HG03442 (cell line): ENCODE results near the gene SLC38A2.

ENCODE experiments used
- ATAC-seq: cut with Tn5 transposase; IDR thresholded peaks from one replicate; pipeline ENCODE4 v1.9.1; 2021; ENCODE audit warnings: mild to moderate bottlenecking, moderate library complexity; ENCODE audit not compliant: unreplicated experiment

The SLC38A2 gene

DNA sequence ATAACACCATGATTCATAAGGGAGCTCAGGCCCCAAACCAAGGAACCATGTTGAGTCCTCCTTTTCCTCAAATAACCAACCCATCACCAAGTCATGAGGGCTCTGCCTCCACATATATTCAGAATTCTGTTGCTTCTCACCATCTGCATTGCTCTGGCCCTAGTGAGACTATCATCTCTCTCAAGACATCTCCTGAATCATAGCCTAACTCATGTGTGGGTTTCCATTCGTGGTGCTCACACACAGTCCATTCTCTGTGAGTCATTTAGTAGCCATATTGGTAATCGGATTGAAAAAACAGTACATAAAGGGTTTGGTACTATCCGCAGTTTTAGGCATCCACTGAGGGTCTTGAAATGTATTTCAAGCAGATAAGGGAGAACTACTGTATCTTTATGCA, 5.1 kb upstream of the SLC38A2 start:
- no peak for ATAC-seq

DNA sequence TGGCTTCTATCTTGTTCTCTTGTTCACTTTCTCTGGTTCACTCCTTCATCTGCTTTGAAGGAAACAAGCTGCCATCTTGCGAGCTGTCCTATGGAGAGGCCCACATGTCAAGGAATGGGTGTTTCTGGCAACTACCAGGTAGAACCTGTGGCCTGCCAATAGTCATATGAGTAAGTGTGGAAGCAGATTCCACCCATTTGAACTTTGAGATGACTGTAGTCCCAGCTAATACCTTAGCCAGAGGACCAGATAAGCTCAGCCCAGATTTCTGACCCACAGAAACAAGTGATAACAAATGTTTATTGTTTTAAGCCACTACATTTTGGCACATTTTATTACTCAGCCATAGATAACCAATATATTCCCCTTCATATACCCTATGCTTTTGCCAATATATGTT, 4.0 kb upstream of the SLC38A2 start:
- ATAC-seq = no peak

DNA sequence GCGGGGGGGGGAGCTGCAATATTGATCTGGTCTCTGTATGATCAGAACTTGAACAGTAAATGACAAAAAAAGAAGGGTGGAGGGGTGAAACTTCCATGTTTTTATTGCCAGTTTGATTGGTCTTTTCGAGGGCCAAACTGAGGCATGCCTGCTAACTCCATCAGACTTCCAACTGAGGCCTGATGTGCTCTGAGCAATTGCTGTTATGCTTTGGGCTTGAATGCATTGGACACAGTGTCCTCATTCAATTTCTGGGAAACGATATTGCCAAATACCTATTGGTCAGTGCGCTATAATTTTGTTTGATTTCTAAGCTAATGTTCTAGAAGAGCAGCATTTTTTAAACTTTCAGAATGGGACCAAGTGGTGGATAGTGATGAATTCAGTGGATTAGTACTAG, 2.1 kb upstream of the SLC38A2 start:
- ATAC-seq = no peak

DNA sequence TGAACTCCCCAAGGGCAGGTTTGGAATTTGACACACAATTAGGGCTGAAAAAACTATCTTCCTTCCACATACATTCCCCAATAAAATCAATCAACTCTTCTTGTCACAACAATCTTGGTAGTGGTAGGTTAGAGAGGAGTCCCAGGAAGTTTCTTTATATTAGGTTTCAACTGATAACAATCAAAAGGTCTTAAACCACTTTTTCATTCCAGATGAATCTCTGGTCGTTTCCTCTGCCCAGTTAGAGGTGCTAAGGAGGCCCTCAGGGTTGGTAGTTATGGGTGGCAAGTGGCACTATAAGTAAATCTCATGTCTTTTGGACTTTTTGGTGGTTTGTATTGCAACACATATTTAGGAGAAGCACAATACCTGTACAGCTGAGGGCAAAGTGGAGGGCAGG, 1.7 kb upstream of the SLC38A2 start:
- no peak for ATAC-seq

DNA sequence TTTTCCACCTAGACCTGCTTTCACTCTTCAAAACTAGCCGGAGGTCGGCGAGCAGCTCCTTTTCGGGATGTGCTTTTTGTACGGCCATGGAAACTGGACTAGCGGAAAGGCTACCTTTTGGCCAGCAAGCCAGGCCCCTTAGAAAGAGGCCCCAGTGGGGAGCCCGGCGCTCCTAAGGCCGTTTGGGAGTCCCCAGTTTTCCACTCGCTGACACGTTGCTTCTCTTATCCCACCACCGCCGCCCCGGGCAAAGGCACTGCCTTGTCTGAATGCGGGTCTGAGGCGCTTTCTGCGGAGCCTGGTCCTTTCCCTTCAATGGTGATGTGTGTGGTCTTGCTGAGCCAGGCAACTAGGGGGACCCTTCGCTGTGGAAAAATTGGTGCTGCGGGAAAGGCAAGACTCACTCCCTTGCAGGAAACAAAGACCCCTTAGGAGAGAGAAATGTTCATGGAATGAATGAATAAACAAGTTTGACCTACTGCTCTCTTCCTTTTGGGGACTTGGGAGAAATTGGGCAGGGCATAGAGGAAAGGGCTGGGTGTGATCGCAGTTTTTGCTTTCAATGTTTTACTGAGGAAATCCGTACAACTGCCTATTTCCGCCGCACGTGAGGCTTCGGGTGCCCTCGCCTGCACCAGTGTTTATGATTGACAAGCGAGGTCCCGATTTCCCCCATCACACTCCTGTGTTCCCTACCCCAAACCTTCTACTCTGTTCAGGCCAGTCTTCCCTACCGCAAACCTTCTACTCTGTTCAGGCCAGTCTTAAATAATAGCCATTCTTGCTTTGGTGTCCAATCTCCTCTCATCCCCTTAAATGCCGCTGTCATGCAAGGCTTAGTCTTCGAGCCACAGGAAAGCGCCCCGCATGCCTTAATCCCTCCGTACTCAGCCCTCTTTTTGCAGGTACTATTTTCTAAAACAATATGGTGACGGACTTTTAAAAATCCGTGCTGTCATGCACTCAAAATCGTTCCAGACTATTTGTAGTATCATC, 1.0 kb upstream of the SLC38A2 start:
- ATAC-seq = no peak

DNA sequence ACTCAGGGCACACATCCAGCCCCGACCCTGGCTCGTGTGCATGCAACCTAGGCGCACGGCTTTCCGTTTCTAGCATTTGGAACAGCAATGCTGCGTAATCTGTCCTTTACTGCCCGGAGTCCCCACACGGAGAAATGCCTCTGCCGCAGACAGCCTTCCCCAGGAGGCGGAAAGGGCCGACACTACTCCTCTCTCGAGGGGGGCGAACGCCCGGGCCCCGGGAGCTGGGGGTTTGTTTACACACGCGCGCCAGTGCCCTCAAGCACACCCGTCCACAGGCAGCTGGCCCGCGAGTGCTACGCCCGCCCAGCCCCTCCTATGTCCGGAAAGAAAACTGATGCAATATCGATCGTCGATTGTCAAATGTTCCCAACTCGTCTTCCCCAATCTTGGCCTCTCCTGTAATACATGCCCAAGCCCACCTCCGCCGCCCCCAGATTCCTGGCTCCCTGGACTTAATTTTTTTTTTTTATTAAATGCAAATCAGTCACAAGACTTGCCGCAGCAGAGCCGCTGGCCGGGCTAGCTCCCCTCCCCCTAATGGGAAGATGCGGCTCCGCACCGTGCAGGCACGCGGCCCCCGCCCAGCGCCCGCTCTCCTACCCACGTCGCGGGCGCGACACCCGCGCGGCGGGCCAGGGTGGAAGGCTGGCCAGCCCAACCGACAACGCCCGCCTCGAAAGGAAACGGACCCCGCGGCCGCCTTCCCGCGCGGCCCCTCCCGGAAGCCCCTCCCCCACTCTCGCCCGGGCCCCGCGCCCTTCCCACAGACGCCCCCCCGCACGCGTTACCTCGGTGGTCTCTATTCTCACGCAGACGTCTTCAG, 642 bp downstream of the SLC38A2 start:
- peak; percentile 7 for ATAC-seq

DNA sequence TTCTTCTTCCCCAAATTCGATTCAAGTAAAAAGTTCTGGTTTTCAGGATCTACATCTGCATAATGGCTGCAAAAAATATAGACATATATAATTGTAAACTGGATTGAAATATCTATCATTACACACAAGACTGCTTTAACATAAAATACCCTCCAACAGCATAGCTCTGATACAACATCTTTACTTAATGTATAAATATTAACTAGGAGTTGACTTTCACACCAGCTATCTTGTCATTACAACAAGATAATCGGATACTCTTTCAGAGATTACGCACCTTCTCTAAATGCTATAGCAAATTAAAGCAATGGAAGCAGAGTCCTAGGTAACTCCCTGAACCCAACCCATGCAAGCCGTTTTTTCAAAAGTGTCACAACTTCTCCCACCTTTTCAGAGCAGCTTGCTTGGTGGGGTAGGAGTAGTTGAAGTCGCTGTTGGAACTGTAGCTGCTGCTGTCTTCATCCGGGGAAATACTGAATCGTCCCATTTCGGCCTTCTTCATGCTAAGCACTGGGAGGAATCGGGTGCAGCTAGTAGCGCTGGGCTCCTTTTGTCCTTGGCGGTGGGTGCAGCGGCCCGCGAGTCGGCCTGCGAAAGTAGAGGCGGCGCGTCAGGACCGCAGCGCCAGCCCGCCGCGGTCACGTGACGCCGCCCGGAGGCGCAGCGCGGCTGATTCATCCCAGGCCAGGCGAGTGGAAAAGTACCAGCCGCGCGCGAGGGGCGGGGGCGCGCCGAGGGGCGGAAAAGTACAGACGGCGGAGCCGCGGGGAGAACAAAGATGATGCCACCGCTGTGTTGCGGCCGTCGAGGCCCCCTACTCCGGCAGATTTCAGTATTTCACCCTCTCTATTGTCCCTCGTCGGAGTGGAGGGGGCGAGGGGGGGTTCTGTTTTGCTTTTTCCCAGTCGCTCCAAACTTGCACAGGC, 1.5 kb downstream of the SLC38A2 start:
- peak; percentile 52 for ATAC-seq

DNA sequence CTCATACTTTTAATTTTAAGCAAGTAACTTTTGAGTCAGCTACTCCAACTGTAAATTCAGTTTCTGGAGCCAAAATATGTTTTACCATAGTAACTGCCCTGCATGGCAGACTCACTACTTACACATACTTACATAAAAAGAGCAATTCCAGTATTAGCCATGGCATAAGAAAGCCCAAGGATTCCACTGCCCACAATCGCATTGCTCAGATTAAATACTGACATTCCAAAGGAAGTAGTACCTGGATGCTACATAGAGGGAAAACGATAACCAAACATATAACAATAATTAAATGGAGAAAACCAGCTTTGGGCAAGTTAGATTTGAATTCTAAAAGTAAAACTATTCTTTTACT, 2.2 kb downstream of the SLC38A2 start:
- ATAC-seq = no peak

DNA sequence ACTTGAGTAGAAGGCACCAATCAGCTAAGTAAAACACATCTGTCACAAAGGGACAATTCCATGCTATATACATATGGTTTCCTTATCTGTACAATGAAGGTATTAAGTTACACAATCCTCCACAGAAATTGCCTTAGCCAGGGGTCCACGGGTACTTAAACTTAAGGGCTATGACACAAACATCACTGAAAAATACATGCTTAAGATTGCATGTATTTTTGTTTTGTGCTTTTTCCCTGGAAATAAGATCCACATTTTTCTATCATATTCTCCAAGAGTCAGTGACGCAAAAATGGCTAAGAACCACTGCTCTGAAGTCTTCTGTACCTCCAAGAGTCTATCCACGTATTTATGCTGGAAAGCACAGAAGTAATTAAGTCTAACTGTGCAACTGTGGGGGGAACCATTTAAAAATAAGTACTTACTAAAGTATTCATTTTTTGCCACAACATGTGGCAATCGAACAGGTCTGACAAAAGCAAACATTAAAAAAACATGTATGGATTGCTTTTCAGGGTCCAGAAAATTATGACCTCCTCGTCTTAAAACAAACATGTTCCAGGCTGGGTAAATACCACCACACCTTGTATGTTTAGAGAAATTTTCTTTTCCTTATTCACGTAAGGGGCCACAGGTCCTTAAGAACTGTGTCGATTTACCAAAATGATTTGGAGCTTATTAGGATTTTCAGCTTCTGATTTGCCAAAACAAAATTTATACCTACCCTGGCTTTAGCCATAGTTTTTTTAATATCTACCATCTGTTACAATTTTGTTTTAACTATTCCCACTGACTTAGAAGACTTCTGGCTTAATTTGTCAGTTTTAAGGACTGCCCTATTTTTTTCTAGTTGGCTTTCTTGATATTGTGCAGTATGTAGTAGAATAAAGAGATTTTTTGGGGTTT, 2.8 kb downstream of the SLC38A2 start:
- ATAC-seq = no peak

DNA sequence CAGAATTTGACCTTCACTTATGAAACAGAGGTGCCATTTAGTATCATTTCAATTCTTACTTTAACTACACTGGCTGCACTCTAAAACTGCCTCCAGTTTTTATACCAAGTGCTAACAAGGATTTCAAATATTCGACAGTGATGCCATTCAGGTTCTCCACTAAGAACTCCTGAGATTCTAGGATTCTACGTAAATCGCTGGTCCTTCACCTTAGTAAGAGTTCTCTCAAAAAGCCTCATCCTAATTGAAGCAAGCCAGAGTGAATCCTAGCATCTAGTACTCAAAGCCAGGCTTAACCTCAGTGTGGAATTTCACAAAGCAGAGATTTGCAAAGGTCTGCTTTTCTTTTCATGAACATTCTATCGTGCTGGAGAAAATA, 3.5 kb downstream of the SLC38A2 start:
- no peak for ATAC-seq

DNA sequence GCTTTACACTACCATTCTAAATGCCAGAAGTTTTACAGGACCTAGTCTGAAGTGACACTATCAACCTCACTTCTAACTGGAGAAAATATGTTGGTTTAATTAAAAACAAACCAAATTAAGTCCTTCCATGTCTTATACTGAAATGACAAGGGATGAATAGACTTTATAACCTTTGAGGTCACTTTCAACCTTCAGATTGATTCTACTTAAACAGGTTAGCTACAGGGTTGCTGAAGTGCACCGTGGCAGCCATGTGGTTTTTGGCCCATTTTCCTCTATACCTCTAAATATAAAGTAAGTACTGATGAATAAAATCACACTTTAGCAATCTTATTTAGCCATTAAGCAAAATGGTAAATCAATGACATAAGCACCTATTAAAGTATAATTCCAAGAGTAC, 3.9 kb downstream of the SLC38A2 start:
- ATAC-seq = no peak

DNA sequence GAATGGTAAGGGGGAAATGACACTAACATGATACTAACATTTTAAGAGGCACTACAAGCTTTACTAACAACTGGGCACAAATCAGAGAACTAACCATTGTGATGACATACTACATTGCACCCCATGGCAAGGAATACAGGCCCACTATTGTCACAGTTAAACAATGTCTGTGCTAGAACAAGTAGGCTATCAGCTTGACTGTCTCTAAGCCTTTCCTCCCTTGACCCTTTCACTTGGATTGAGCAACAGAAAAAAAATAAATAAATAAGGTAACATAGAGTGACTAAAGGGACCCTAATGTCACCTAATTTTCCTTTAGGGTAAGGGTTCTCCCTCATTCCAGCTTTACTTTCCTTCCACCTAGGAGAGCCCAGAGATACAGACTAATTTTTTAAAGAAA, 4.4 kb downstream of the SLC38A2 start:
- no peak for ATAC-seq

DNA sequence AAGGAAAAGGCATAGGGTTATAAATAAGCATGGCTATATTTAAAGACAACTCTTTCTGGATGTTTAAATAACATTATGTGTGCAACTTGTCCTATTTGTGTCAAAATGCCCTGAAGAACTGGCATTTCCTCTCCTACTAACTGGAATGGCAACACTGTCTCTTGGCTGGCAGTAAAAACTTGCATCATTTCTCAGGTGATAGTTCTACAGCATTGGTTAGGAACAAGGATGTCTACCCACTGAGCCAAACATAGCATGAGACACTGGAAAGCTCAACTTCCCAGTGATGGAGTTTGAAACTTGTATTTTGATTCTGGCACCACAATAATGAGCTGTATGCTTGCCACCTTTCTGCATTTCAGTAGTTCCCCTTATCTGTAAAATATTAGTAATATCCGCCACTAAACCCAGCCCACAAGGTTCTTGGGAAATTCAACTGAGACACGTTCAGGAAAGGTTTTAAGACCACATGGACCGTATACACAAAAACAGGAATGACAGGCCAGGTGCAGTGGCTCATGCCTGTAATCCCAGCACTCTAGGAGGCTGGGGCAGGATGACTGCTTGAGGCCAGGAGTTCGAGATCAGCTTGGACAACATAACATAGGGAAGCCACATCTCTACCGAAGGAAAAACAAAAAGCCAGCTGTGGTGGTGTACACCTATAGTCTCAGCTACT, 5.1 kb downstream of the SLC38A2 start:
- ATAC-seq = no peak

DNA sequence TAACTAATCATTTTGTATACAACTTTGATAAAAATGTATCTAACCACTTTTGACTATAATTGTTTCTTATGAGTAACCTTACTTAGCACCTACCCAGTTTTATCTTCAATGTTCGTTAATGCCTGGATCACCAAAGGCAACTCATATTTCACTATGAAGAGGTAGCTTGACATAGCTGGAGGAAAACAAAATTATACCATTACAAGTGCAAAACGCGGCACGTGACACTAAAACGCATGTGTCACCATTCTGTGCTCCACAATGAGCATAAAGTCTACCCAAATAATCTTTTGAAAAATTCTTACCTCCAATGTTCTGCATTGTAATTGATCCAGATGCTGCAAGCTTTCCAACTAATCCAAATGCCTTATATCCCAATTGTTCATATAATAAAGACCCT, 5.8 kb downstream of the SLC38A2 start:
- no peak for ATAC-seq

DNA sequence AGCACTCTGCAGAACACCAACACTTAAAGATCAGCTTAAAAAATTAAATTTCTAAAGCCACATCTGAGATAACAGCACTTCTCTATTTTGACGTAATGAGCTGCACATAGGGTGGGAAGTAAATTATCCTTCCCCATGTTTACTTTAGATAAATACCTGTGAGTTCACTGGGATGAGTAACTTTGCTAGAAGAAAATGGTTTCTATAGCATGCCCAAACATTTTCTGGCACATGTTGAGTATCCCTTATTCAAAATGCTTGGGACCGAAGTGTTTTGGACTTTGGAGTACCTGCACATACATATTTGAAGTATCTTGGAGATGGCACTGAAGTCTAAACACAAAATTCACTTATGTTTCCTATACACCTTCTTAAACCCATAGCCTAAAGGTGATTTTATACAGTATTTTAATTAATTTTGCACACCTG, 6.6 kb downstream of the SLC38A2 start:
- ATAC-seq = no peak

DNA sequence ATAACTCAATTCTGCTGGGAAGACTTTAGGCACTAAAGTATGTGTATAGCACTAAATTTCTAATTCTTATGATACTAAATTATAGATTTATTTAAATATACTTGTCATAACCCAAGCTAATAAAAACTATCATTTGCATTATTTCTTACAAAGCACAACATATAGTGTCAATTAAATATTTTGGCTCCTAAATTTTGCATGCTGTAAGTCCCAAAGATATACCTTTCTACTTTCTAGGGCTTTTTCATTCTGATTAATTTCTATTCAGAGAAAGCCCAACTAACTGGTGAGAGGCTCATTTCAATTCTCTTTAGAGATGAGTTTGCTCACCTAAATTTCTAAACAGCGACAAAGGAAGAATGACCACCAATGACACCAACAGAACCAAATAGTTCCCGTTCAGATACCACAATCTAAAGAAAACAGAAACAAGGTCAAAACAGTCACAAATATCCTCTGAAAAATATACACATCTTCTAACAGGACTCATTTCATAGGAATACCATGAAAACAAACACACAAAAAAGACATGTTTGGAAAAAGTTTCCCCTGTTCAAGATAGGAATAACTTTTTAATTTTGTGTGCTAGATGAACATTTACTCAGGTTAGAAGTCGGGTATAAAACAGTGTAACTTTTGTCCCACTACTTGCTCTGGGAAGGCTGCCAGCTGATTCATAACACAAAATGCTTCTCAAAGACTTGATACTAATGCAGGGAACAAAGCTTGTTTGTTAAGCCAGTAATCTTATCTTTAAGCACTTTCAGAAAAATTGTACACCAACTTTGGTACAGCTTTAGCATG, 7.6 kb downstream of the SLC38A2 start:
- no peak for ATAC-seq

DNA sequence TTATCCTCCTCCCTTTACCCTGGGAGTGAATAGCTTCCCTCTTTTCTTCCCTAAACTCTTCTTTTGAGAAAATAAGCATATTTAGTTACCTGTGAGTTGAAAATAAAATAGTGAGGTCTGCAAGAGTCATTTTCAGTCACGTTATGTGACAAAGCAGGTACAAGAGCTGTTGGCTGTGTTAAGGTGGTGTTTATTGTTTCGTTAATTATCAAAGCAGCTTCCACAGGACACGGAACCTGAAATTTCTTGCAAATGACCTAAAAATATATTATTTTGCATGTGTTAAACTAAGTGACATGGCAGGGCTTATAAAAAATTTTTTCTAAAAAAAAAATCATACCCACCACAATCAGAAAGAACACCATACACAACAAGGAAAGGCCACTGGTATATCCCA, 8.3 kb downstream of the SLC38A2 start:
- no peak for ATAC-seq

DNA sequence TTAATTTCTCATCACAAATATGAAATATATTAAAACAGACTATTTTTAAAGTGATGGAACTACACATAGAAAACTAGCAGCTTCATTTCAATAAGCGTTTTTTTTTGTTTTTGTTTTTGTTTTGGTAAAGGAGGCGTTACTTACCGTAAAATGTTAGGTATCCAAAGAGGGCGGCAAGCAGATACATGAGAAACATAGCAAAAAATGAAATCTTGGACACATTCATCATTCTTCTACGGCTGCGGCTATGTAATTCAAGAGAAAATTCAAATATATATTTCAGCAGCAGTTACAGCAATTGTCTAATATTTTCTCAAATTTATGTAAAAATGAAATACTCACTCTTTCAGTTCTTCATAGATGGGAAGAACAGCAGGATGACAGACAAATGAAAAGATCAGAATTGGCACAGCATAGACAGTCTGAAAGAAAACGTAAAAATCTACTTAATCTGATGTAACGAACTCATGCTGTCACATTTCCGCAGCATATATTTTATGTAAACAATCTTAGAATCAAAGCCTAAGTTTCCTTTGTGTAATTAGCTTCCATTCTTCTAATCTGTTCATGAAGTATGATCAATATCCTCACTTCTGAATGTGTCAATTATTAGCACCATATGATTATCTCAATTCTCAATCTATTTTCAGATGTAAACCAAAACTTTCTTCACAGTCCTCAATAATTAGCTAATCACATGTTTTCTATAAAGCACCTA, 8.8 kb downstream of the SLC38A2 start:
- ATAC-seq = no peak
